Breast epithelium (tissue), 4 donors: ENCODE data around the gene CABCOCO1. TPM values are rescaled to one million over a fixed set of nuclear protein-coding genes. Genes with fewer than 3 reads are reported as not detected.
"Not testable (repeated sequence)": the region's sequence is repeated elsewhere in the genome, so short reads cannot be mapped to it uniquely, and the experiment has no call there.

Source experiments
- DNase-seq, 2 donors: peaks; one replicate each; pipeline ENCODE4 v3.0.0-alpha.2; 2019; ENCODE audit warnings: low spot score in 2 of 2
- H3K27ac ChIP-seq, 2 donors: fragments of 200-600 bp; sonication (generic) in 1 of 2; one replicate each; pipeline ENCODE4 v1.5.1; 2016 to 2019; ENCODE audit warnings: mild to moderate bottlenecking in 1 of 2
- H3K27me3 ChIP-seq, 2 donors: fragments of 200-600 bp; sonication (generic) in 1 of 2; one replicate each; pipeline versions ENCODE4 v1.5.1 to v1.6.0; 2017 to 2019; ENCODE audit warnings: control low read depth in 1 of 2, mild to moderate bottlenecking in 1 of 2
- H3K36me3 ChIP-seq: fragments of 200-600 bp; one replicate; pipeline ENCODE4 v1.5.1; 2019
- H3K4me1 ChIP-seq, 2 donors: fragments of 200-600 bp; sonication (generic); one replicate each; pipeline ENCODE4 v1.5.1; 2016 to 2019; ENCODE audit warnings: control low read depth in 1 of 2
- H3K4me3 ChIP-seq, 3 donors: fragments of 200-600 bp; sonication (generic); 1 replicate in 2 of 3; 2 replicates in 1 of 3; pipeline ENCODE4 v1.5.1; 2016 to 2019; ENCODE audit warnings: mild to moderate bottlenecking in 3 of 3, moderate library complexity in 2 of 3
- H3K9me3 ChIP-seq, 2 donors: fragments of 200-600 bp; sonication (generic) in 1 of 2; one replicate each; pipeline ENCODE4 v1.5.1; 2016 to 2019; ENCODE audit warnings: control low read depth in 1 of 2
- POLR2A ChIP-seq: fragments of 450-650 bp; IDR thresholded peaks from one replicate; pipeline ENCODE4 v1.6.1; 2016; ENCODE audit warnings: antibody characterized with exemption, mild to moderate bottlenecking, moderate library complexity
- POLR2AphosphoS5 ChIP-seq, 3 donors: sonication (generic); formaldehyde crosslinking; IDR thresholded peaks; one replicate each; pipeline ENCODE4 v1.6.1; 2017; ENCODE audit warnings: antibody characterized with exemption in 3 of 3
- intact Hi-C: fragments of 100-400 bp; cut with DNase I; formaldehyde crosslinking; loops from one replicate; pipeline ENCODE4 v1.15.1; 2023; ENCODE audit warnings: low total_unique reads
- total RNA-seq, 3 donors: library from RNA; depleted of rRNA; stranded (reverse); fragments of >200 nt; gene quantifications; one replicate each; pipeline ENCODE4 v1.1.0, GENCODE V29; 2016
- TF ChIP-seq, protein P1 (sequence below), 3 donors: fragments of 450-650 bp; IDR thresholded peaks; one replicate each; pipeline ENCODE4 v1.5.1; 2016 to 2017; ENCODE audit warnings: antibody characterized with exemption in 3 of 3, mild to moderate bottlenecking in 3 of 3, moderate library complexity in 3 of 3

CABCOCO1 gene
- total RNA-seq, 3 donors from 2014 or later, result 0.16 to 1.3 (median 1.2) TPM

DNA sequence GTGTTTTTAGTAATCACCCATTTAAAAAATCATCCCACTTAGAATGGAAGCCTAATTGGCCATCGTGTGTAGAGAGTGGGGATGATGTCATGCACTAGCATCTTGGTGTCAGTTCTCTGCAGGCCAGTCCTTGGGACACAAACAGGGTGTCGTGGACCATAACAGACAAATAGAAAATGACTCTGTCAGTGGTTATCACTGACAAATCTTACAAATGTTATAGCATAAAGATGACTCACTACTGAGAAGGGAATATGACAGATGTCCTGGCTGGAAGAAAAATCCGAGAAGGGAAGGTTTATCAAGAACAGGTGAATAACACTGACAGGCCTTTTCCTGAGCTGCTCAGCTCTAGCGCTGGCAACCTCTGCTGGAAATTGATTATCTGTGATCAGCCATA is 10.6 kb downstream of the CABCOCO1 start:
- intact Hi-C loops, result no loop called here

DNA sequence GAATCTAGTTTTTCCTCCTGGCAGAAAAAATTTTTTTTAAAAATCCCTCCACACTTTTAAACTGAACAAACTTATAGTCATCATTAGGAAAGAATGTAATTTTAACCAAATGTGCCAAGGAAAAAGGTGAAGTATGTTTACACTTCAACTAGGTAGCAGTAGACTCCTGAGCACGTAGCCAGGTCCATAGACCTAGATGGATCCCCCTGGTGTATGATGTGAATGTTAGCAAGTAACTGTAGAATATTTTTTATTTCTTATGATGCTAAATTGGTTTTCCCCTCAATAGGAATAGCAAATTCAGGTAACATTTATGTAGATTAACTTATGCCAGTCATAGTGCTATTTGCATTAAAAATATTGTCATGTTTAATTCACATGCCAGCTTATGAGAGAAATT is 19.6 kb downstream of the CABCOCO1 start:
- Histone ChIP-seq H3K27ac (no peak overlapping the region), H3K36me3 (no peaks in the 10 kb centered on the region), H3K27me3 (no peaks in the 10 kb centered on the region), H3K9me3 (no peaks in the 10 kb centered on the region), H3K4me1 (no peaks in the 10 kb centered on the region), H3K4me3 (no peak overlapping the region)
- no peak for DNase-seq
- TF ChIP-seq, protein P1, sequence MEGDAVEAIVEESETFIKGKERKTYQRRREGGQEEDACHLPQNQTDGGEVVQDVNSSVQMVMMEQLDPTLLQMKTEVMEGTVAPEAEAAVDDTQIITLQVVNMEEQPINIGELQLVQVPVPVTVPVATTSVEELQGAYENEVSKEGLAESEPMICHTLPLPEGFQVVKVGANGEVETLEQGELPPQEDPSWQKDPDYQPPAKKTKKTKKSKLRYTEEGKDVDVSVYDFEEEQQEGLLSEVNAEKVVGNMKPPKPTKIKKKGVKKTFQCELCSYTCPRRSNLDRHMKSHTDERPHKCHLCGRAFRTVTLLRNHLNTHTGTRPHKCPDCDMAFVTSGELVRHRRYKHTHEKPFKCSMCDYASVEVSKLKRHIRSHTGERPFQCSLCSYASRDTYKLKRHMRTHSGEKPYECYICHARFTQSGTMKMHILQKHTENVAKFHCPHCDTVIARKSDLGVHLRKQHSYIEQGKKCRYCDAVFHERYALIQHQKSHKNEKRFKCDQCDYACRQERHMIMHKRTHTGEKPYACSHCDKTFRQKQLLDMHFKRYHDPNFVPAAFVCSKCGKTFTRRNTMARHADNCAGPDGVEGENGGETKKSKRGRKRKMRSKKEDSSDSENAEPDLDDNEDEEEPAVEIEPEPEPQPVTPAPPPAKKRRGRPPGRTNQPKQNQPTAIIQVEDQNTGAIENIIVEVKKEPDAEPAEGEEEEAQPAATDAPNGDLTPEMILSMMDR (IDR thresholded peaks at IDR 0.05), result no peak
- TF ChIP-seq POLR2AphosphoS5 (IDR thresholded peaks at IDR 0.05), result no peak
- no peak for TF ChIP-seq POLR2A
- intact Hi-C loops, result no loop called here

More for the DNA sequence above, 10.6 kb downstream of the CABCOCO1 start:
- Histone ChIP-seq H3K36me3 (no peaks in the 10 kb centered on the region), H3K4me3 (no peak overlapping the region), H3K27ac (no peak overlapping the region), H3K27me3 (no peaks in the 10 kb centered on the region), H3K9me3 (no peaks in the 10 kb centered on the region), H3K4me1 (no peaks in the 10 kb centered on the region)
- DNase-seq, result no peak
- TF ChIP-seq, protein P1 (IDR thresholded peaks at IDR 0.05), result no peak
- TF ChIP-seq POLR2A, result no peak
- no peak for TF ChIP-seq POLR2AphosphoS5 (IDR thresholded peaks at IDR 0.05)

DNA sequence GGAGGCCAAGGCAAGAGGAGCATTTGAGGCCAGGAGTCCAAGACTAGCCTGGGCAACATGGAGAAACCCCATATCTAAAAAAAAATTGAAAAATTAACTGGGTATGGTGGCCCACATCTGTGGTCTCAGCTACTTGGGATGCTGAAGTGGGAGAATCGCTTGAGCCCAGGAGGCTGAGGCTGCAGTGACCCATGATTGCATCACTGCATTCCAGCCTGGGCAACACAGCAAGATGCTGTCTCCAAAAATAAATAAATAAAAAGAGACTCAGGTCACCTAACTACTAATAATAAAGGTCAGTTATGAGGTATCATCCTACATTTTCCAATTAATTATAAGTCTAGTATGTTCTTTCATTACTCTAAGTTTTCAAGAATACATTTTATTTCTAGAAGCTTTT is 20.6 kb downstream of the CABCOCO1 start:
- Histone ChIP-seq H3K4me1 (no peaks in the 10 kb centered on the region), H3K36me3 (no peaks in the 10 kb centered on the region), H3K27ac (no peak overlapping the region), H3K27me3 (no peaks in the 10 kb centered on the region), H3K4me3 (no peak overlapping the region), H3K9me3 (no peaks in the 10 kb centered on the region)
- intact Hi-C loops, result no loop called here
- no peak for DNase-seq
- TF ChIP-seq POLR2A (no peak), POLR2AphosphoS5 (IDR thresholded peaks at IDR 0.05) (no peak)
- TF ChIP-seq, protein P1 (IDR thresholded peaks at IDR 0.05), result no peak

DNA sequence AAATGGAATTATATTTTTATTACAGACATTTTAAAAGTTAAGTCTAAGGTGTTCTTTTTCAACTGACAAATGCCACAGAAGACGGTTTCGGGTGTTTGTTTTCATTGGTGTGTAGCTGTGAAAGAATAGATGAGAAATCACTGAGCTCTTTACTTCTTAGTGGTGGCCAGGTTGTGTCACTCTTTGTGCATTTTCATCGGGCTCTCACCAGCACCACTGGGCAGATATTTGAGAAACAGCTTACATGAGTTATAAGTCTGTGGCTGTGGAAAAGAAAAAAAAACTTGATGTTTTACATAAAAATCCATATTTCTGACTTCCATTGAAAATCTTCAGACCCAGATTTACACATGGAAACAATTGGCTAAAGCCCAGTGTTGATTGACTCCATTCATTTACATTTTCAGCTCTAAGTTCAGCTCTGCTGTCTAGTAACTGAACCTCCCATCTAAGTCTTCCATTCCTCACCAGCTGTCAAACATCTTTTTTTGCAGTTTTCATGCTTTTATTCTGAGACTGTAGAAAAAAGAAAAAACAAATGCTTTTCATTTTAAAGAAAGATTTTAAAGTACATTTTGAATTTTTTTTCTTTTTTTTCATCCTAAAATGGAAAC is 22.3 kb downstream of the CABCOCO1 start:
- Histone ChIP-seq H3K4me3 (no peak overlapping the region), H3K27ac (no peak overlapping the region), H3K4me1 (no peaks in the 10 kb centered on the region), H3K36me3 (no peaks in the 10 kb centered on the region), H3K9me3 (no peaks in the 10 kb centered on the region), H3K27me3 (no peaks in the 10 kb centered on the region)
- no peak for DNase-seq
- intact Hi-C loops, result no loop called here
- no peak for TF ChIP-seq POLR2A
- TF ChIP-seq, protein P1 (IDR thresholded peaks at IDR 0.05), result no peak
- TF ChIP-seq POLR2AphosphoS5 (IDR thresholded peaks at IDR 0.05), result no peak

DNA sequence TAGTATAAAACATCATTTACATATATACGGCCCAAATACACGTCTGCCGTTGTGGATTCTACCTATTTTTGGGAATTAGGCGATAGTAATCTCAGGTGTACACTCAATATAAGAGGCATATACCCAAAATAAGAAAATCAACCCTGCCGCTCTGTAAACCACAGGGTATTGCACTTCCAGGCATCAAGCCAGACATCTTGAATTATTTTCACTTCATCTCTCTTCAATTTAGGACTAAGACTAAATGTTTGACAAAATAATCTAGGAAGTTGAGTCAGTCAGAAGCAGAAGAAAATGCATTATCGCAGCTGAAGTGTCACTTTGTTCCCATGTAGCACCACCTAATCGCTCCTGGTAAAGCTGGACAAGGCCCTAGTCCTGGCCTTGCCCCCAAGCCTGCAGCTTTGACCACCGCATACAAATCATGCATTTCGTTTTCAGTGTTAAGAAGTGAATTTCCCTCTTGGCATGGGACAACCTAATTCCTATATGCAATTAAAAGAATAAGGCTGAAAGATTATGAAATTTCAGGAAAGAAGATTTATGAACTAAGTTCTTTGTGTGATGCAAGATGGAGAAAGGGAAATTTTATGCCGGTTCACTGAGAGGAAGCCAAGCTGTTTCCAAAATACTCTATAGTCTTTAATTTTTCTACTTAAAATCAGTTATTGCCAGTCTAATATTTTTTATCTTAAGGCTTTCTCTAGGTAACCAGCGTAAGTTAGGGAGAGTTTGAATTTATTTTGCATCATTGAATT is 26.0 kb downstream of the CABCOCO1 start:
- H3K4me1 ChIP-seq, result no peaks in the 10 kb centered on the region
- intact Hi-C loops, result no loop called here
- H3K9me3 ChIP-seq, result no peaks in the 10 kb centered on the region
- DNase-seq, result no peak
- TF ChIP-seq POLR2A (no peak), POLR2AphosphoS5 (IDR thresholded peaks at IDR 0.05) (no peak)
- TF ChIP-seq, protein P1 (IDR thresholded peaks at IDR 0.05), result no peak
- no peaks in the 10 kb centered on the region for H3K27me3 ChIP-seq
- H3K27ac ChIP-seq, result no peak overlapping the region
- H3K36me3 ChIP-seq, result no peaks in the 10 kb centered on the region
- no peak overlapping the region for H3K4me3 ChIP-seq

DNA sequence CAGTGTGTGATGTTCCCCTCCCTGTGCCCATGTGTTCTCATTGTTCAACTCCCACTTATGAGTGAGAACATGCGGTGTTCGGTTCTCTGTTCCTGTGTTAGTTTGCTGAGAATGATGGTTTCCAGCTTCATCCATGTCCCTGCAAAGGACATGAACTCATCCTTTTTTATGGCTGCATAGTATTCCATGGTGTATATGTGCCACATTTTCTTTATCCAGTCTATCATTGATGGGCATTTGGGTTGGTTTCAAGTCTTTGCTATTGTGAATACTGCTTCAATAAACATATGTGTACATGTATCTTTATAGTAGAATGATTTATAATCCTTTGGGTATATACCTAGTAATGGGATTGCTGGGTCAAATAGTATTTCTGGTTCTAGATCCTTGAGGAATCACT is 28.9 kb downstream of the CABCOCO1 start:
- H3K27me3 ChIP-seq, H3K4me1 ChIP-seq, DNase-seq, intact Hi-C loops, H3K4me3 ChIP-seq, H3K27ac ChIP-seq, H3K36me3 ChIP-seq, H3K9me3 ChIP-seq: not testable (repeated sequence)
